SU-DHL-6 (cell line): ENCODE results near the gene CLDN14.

Experiments
- H2AFZ ChIP-seq: fragments of 200-600 bp; sonication (generic); 2 replicates; pipeline ENCODE4 v1.6.1; 2014; ENCODE audit warnings: low read depth, mild to moderate bottlenecking, moderate library complexity, mixed read lengths, antibody characterized with exemption, low read length; ENCODE audit not compliant: severe bottlenecking
- H3F3A ChIP-seq: fragments of 200-600 bp; shearing (Covaris generic); 2 replicates; pipeline ENCODE4 v1.6.0; 2016; ENCODE audit warnings: antibody characterized with exemption, mild to moderate bottlenecking; ENCODE audit not compliant: insufficient read depth
- H3K27ac ChIP-seq: fragments of 200-600 bp; sonication (generic); 2 replicates; pipeline ENCODE4 v1.5.1; 2016; ENCODE audit warnings: low read depth, mild to moderate bottlenecking, low read length, moderate library complexity, mixed read lengths
- H3K27me3 ChIP-seq: fragments of 200-600 bp; sonication (generic), shearing (Covaris generic); 2 replicates; pipeline ENCODE4 v1.6.0; 2014; ENCODE audit warnings: mild to moderate bottlenecking, low read length
- H3K36me3 ChIP-seq: fragments of 200-600 bp; sonication (generic); 2 replicates; pipeline ENCODE4 v1.6.1; 2014; ENCODE audit warnings: mild to moderate bottlenecking, low read length, mixed read lengths
- H3K4me2 ChIP-seq: fragments of 300-600, 200-600 bp; shearing (Covaris generic), sonication (generic); 2 replicates; pipeline ENCODE4 v1.6.0; 2014; ENCODE audit warnings: low read length, low read depth, mild to moderate bottlenecking; ENCODE audit not compliant: poor library complexity, severe bottlenecking
- H3K4me3 ChIP-seq: fragments of 200-600 bp; sonication (generic); 2 replicates; pipeline ENCODE4 v1.5.1; 2014; ENCODE audit warnings: antibody characterized with exemption, low read length, mild to moderate bottlenecking, mixed read lengths; ENCODE audit not compliant: insufficient read depth, poor library complexity, severe bottlenecking
- H3K79me2 ChIP-seq: fragments of 200-600 bp; sonication (generic); 2 replicates; pipeline ENCODE4 v1.6.1; 2014; ENCODE audit warnings: mild to moderate bottlenecking, low read length, moderate library complexity; ENCODE audit not compliant: insufficient read depth
- H3K9ac ChIP-seq: fragments of 200-600 bp; sonication (generic); 2 replicates; pipeline ENCODE4 v1.7.0; 2014; ENCODE audit warnings: mild to moderate bottlenecking, low read length
- H3K9me2 ChIP-seq: fragments of 200-600 bp; sonication (generic); replicated peaks from 2 replicates; pipeline ENCODE4 v1.6.1; 2014; ENCODE audit warnings: low read length; ENCODE audit not compliant: insufficient read depth
- H3K9me3 ChIP-seq: fragments of 200-600 bp; sonication (generic); 2 replicates; pipeline ENCODE4 v1.6.1; 2014; ENCODE audit warnings: low read length, mixed read lengths; ENCODE audit not compliant: insufficient read depth
- H4K20me1 ChIP-seq: fragments of 200-600 bp; sonication (generic); 2 replicates; pipeline ENCODE4 v1.6.1; 2014; ENCODE audit warnings: low read depth, mild to moderate bottlenecking, antibody characterized with exemption, low read length, moderate library complexity, mixed read lengths
- CTCF ChIP-seq: fragments of 200-600 bp; sonication (generic); IDR thresholded peaks from one replicate; pipeline ENCODE4 v1.5.1; 2017; ENCODE audit warnings: antibody characterized with exemption, mild to moderate bottlenecking, low read length, moderate library complexity; ENCODE audit not compliant: insufficient read depth, poor library complexity, severe bottlenecking
- EZH2phosphoT487 ChIP-seq: fragments of 200-600 bp; sonication (generic), shearing (Covaris generic); conservative IDR thresholded peaks from 2 replicates; pipeline ENCODE4 v1.6.1; 2018; ENCODE audit warnings: mild to moderate bottlenecking, antibody characterized with exemption, low read length, moderate library complexity, mixed read lengths

The CLDN14 gene

GRCh38 chr21:36502365-36502764 lies 22.4 kb upstream of the CLDN14 start:
- Histone ChIP-seq H3K4me2 (no peak overlapping the region), H3K4me3 (no peak overlapping the region), H3K36me3 (no peaks in the 10 kb centered on the region), H3F3A (no peaks in the 10 kb centered on the region), H3K9me3 (no peaks in the 10 kb centered on the region), H3K27me3 (no peaks in the 10 kb centered on the region), H3K9me2 (no peaks in the 10 kb centered on the region), H3K9ac (no peak overlapping the region), H2AFZ (no peak overlapping the region), H3K79me2 (no peaks in the 10 kb centered on the region), H4K20me1 (no peaks in the 10 kb centered on the region), H3K27ac (no peak overlapping the region)
- TF ChIP-seq EZH2phosphoT487: no peak
- TF ChIP-seq CTCF: no peak

- no peak for TF ChIP-seq EZH2phosphoT487
- no peak for TF ChIP-seq CTCF
- Histone ChIP-seq H3K9me3 (no peaks in the 10 kb centered on the region), H3K4me3 (no peak overlapping the region), H3K9ac (no peak overlapping the region), H3K4me2 (no peak overlapping the region), H3F3A (no peaks in the 10 kb centered on the region), H3K27ac (no peak overlapping the region), H3K27me3 (no peaks in the 10 kb centered on the region), H3K79me2 (no peaks in the 10 kb centered on the region), H3K36me3 (no peaks in the 10 kb centered on the region), H3K9me2 (no peaks in the 10 kb centered on the region), H4K20me1 (no peaks in the 10 kb centered on the region), H2AFZ (no peak overlapping the region)
Measured at GRCh38 chr21:36501589-36501892, 21.6 kb upstream of the CLDN14 start.

GRCh38 chr21:36499578-36500471 lies 19.9 kb upstream of the CLDN14 start:
- H3K4me3 ChIP-seq: no peak overlapping the region
- H3K9ac ChIP-seq: no peak overlapping the region
- H3F3A ChIP-seq: no peaks in the 10 kb centered on the region
- H3K27me3 ChIP-seq: no peaks in the 10 kb centered on the region
- H3K4me2 ChIP-seq: no peak overlapping the region
- no peaks in the 10 kb centered on the region for H3K9me2 ChIP-seq
- H3K27ac ChIP-seq: no peak overlapping the region
- H3K9me3 ChIP-seq: no peaks in the 10 kb centered on the region
- no peaks in the 10 kb centered on the region for H3K36me3 ChIP-seq
- no peaks in the 10 kb centered on the region for H4K20me1 ChIP-seq
- H2AFZ ChIP-seq: no peak overlapping the region
- no peaks in the 10 kb centered on the region for H3K79me2 ChIP-seq
- TF ChIP-seq CTCF (no peak), EZH2phosphoT487 (no peak)
